Tibial nerve (tissue), 3 donors: ENCODE measurements around the gene GSTK1.

Source experiments
- CTCF ChIP-seq, 5 experiments: fragments of 200-600 bp in 3 of 5; fragments of 450-650 bp in 2 of 5; sonication (generic) in 3 of 5; IDR thresholded peaks; one replicate each; pipeline ENCODE4 v1.5.1; 2016 to 2019; ENCODE audit warnings: antibody characterized with exemption in 5 of 5, mild to moderate bottlenecking in 3 of 5, moderate library complexity in 2 of 5
- POLR2A ChIP-seq, 2 donors: fragments of 450-650 bp; IDR thresholded peaks; one replicate each; pipeline ENCODE4 v1.6.1; 2017; ENCODE audit warnings: antibody characterized with exemption in 2 of 2, mild to moderate bottlenecking in 2 of 2, moderate library complexity in 2 of 2

- TF ChIP-seq CTCF (IDR thresholded peaks at IDR 0.05) (no peak), POLR2A (IDR thresholded peaks at IDR 0.05) (no peak)
These were observed 16.9 kb downstream of the GSTK1 start for GRCh38 chr7:143280160-143280559.
